GM21360 (cell line): ENCODE measurements around the gene S100A14.
"Not testable (repeated sequence)": the region's sequence is repeated elsewhere in the genome, so short reads cannot be mapped to it uniquely, and the experiment has no call there.

Experiments used
- ATAC-seq: cut with Tn5 transposase; IDR thresholded peaks from one replicate; pipeline ENCODE4 v1.9.1; 2021; ENCODE audit warnings: mild to moderate bottlenecking, moderate library complexity; ENCODE audit not compliant: unreplicated experiment

S100A14 gene

DNA sequence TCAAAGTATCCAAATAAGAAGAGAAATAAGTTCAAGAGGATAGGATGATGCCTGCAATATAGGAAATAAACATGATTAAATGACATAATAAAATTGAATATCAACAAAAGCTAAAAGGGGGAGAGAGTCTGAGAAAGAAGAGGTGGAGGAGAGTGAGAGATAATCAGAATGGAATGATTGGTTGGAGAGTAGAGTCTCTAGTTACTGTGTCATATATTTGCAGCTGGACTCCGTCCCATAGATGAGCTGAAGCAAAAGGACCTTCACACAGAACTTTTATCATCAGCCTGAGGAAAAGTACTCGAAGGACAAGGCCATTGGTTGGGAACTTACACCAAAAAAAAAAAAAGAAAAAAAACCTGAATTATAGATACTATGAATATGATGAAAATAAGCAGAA lies 27.6 kb downstream of the S100A14 start:
- no peak for ATAC-seq

DNA sequence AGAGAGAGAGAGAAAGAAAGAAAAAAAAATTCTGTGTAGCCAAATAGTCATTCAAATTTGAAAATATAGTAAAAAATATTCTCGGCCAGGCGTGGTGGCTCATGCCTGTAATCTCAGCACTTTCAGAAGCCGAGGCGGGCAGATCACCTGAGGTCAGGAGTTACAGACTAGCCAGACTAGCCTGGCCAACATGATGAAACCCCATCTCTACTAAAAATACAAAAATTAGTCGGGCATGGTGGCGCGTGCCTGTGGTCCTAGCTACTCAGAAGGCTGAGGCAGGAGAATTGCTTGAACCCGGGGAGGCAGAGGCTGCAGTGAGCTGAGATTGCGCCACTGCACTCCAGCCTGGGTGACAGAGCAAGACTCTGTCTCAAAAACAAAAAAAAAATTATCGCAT lies 28.1 kb downstream of the S100A14 start:
- not testable (repeated sequence) for ATAC-seq

DNA sequence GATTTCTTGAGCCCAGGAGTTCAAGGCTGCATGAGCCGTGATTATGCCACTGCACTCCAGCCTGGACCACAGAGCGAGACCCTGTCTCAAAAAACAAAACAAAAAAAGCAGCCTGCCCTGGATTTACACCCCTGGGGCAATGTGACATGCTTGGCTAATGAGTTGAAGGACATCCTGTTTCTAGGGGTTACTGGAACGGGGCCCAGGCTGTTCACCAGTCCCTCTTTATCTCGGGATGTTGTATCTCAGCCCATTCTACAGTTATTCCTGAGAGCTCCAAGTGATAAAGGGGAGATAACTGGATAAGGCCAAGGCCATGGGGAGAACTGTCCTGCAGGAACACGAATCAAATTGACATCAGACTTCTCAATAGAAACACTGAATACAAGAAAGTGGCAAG lies 28.8 kb downstream of the S100A14 start:
- ATAC-seq = no peak

DNA sequence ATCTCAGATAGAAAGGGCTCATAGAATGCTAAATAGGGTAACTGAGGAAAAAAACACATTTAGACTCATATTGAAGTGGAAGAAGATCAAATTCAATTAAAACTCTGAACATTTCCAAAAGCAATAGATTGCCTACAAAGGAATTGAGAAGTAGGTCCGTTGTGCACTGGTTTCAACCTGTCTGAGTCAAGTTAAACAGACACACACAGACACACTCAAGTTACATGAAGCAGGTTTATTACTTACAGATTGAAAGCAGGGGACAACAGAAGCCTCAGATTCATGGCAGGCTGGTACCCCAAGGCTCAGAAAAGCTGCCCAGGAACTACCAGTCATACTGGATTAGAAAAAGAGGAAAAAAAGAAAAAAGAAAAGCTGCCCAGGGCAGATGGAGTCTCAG lies 29.8 kb downstream of the S100A14 start:
- no peak for ATAC-seq

DNA sequence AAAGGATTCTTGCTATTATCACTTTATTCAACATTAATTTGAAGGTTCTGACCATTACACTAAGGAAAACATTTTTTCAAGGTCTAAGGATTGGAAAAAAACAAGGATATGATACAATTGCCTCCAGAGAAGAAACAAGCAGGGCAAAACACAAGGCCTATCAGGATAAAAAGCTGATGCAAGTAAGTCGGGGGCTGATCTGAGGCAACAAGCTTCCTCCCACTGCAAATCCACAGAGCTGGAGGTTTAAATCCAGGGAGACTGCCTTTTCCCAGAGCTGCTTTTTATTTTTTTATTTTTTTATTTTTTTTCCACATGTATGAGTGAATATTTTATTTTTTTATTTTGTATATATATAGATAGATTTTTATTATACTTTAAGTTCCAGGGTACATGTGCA lies 31.1 kb downstream of the S100A14 start:
- ATAC-seq = no peak

DNA sequence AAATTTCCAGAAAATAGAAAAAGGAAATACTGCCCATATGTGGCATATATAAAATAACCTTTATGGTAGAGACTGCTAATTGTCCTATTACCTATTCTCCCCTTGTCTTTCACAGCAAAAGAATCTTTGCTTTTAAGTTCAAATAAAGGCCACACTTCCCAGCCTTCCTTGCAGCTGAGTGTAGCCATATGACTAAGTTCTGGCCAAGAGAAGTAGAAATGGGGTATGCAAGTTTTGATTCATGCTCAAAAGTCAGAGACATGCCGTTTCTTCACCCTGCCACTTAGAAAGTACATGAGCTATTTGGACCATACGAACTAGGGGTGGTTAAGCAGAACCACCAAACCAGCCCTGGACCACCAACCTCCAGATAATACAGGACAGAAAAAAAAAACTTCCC lies 32.1 kb downstream of the S100A14 start:
- ATAC-seq = no peak

DNA sequence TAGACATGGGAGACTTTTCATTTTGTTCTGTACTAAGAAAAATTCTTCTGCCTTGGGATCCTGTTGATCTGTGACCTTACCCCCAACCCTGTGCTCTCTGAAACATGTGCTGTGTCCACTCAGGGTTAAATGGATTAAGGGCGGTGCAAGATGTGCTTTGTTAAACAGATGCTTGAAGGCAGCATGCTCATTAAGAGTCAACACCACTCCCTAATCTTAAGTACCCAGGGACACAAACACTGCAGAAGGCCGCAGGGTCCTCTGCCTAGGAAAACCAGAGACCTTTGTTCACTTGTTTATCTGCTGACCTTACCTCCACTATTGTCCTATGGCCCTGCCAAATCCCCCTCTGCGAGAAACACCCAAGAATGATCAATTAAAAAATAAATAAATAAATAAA lies 32.6 kb downstream of the S100A14 start:
- not testable (repeated sequence) for ATAC-seq

DNA sequence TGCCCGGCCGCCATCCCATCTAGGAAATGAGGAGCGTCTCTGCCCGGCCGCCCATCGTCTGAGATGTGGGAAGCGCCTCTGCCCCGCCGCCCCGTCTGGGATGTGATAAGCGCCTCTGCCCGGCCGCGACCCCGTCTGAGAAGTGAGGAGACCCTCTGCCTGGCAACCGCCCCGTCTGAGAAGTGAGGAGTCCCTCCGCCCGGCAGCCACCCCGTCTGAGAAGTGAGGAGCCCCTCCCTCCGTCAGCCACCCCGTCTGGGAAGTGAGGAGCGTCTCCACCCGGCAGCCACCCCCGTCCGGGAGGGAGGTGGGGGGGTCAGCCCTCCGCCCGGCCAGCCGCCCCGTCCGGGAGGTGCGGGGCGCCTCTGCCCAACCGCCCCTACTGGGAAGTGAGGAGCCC lies 33.3 kb downstream of the S100A14 start:
- not testable (repeated sequence) for ATAC-seq

DNA sequence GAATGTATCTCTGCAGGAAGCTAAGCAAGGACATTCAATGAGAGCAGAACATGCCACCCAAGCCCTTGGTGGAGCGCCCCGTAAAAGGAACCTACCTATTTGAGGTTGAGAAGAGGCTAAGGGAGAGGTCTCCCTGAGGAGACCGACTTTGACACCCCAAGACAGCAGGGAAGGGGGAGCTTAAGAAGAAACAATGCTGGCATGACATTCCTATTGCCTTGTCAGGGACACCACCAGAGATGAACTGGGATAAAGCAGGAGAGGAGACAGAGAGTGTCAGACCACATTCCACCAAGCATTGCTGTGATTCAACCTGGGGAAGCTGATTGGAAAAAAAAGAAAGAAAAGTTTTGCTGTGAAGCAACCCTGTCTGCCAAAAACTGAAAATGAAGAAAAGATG lies 37.2 kb downstream of the S100A14 start:
- no peak for ATAC-seq

DNA sequence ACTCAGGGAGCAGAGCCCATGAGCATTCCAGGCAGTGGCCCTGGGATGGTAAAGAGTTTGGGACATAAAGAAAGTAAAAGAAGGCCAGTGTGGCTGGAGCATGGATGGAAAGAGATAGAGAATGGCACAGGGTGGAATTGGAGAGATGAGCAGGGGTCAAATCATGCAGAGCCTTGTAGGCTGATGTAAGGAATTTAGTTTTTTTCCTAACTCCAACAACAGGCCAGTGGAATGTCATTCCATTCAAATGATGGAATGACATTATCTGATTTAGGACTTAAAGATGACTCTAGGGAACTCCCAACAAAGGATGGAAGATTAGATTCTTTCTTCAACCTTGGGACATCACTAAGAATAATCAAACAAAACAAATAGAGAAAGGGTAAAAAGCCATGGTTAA lies 37.6 kb downstream of the S100A14 start:
- no peak for ATAC-seq

DNA sequence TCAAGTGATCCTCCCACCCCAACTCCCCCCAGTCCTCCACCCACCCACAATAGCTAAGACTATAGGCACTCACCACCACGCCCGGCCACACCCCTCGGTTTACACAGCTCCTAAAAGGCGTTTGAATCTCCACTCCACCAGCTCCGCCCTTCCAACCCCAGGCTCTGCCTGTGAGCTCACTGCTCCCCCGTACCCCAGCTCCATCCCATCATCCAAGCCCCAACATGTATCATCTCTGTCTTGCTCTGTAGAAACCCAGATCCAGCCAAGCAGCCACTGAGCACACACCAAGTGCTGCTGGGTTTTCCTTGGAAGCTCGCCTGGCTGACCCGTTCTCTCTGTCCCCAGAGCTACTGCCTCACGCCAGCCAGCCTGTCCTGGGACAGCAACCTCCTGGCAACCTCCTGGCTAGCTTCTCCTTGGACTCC lies 38.5 kb downstream of the S100A14 start:
- no peak for ATAC-seq

DNA sequence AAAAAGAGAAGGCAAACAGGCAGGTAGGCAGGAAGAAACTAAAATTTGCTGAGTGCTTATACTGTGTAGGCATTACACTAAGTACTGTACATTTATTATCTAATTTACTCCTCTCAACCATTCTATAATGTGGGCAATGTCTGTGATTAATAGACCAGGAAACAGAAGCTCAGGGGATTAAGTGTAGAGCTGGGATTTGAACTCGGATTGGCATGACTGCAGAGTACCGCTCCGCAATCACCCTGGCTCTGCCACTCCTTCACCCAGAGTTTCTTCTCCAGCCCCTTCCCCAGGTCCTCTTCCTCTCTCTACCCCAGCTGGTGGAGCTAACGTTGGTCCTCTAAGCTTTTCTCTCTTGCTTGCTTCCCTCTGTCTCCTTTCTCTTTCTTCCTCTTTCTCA lies 39.0 kb downstream of the S100A14 start:
- ATAC-seq = no peak

DNA sequence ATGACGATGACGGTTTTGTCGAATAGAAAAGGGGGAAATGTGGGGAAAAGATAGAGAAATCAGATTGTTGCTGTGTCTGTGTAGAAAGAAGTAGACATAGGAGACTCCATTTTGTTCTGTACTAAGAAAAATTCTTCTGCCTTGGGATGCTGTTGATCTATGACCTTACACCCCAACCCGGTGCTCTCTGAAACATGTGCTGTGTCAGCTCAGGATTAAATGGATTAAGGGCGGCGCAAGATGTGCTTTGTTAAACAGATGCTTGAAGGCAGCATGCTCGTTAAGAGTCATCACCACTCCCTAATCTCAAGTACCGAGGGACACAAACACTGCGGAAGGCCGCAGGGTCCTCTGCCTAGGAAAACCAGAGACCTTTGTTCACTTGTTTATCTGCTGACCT lies 40.6 kb downstream of the S100A14 start:
- ATAC-seq = not testable (repeated sequence)

DNA sequence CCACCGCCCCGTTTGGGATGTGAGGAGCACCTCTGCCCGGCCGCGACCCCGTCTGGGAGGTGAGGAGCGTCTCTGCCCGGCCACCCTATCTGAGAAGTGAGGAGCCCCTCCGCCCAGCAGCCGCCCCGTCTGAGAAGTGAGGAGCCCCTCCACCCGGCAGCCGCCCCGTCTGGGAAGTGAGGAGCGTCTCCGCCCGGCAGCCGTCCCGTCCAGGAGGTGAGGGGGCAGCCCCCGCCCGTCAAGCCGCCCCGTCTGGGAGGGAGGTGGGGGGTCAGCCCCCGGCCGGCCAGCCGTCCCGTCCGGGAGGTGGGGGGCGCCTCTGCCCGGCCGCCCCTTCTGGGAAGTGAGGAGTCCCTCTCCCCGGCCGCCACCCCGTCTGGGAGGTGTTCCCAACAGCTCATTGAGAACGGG lies 41.0 kb downstream of the S100A14 start:
- not testable (repeated sequence) for ATAC-seq

DNA sequence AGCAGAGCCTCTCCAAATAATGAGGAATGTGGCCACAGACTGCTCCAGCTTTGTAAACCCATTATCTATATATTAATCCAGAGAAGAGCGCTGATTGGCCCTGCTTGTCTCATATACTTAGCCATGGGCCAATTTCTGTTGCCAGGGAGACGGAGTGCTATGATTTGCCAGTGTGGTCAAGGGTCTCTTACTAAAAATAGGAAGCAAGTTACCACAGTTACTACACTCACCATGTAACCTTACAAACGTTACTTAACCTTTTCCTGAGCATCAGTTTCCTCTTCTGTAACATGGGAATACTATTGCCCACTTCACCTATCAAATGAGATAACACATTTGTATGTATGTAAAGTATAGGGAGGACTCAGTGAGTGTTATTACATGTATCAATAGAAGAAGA lies 42.8 kb downstream of the S100A14 start:
- no peak for ATAC-seq

DNA sequence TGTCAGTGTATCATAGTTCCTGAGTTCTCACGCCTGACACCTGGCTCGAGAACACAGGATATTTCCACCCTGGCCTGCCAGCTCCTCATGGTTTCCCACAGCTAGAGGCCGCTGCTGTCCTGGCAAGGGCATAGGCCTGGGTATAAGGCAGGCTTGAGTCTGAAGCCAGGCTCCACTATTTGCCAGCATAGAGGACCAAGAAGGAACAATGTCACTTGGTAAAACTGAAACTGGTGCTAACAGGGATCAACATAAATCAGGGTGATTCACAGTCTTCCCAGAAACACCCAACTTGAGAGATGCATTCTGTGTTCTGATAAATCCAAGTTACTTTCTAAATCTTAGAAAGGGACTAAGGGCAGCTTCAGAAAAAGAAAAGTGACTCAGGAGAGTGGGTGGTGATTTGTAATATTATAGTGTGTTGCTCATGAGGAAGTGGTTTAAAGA lies 43.5 kb downstream of the S100A14 start:
- ATAC-seq = peak; percentile 67

DNA sequence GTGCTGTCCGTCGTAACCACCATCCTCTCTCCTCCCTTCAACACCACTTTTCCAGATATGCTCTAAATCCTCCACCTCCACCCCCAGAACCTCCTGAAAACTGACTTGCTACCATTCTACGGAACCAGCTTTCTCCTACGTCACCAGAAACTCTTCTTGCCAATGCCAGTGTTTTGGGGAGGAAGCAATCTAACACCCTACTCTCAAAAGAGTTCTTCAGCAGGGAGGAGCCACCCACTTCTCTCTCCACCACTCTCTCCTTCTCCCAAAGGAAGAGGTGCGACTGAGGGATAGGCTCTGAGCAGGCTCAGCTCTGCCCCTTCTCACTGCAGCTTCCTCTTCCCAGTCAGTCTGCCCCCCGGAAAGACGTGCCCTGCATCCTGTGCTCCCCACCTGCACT lies 44.4 kb downstream of the S100A14 start:
- no peak for ATAC-seq

DNA sequence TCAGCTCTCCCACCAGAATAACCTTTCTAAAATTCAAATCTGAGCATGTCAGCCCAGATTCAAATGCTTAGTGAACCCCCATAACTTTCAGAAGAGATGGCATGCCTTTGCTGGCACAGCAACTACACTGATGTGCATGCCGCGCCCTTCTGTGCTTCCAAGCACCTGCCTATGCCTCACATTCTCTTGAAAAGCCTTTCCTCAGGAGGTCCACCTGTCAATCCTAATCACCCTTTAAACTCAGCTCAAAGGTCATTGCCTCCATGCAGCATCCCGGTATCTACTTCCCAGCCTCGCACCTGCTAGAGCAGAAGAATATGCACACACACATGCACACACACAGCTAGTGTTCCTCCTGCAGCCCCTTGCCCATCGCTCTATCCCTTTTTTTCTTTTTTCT lies 45.3 kb downstream of the S100A14 start:
- no peak for ATAC-seq

DNA sequence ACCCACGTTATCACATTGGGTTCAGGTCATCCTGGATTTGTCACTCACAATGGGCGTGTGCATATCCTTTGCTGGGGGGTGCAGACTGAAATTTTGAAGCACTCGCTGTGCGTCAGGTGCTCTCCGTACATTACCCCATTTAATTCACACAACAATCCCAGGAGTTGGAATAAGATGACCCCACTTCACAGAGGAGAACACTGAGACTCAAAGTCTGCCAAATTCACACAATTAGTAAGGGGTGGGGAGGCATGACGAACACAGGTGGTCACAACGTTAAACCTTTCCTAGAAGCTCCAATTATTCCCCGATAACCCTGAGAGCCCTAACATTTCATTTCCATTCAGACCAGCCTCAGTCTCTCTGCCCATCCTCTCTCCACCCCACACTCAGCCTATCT lies 46.7 kb downstream of the S100A14 start:
- ATAC-seq = no peak

DNA sequence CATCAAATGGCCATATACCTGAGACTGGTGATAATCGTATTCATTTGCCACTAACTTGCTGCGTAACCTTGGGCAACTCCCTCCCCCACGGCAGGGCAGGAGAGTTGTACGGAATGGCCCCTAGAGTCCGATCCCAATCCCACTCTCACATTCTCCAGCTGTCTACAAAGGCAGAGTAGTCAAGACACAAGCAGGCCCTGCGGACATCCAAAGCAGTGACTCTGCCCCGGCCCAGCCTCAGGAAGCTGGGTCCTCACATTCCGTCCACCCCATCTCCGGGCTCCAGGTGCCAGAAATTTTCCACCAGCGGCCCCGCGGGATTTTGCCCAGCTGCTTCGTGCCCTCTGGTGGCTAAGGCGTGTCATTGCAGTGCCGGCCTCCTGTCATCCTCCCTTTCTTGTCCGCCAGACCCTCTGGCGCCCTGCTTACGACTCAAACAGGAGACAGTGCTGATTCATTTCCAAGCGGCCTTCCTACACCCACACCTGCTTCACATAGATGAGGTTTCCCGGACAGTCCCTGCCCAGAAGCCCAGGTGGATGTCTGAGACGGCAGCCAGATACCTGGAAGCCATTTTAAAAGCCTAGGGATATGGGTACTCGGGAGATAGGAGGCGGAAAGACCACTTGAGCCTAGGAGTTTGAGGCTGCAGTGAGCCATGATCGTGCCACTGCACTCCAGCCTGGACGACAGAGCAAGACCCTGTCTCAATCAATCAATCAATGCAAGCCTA lies 47.6 kb downstream of the S100A14 start:
- ATAC-seq = no peak

DNA sequence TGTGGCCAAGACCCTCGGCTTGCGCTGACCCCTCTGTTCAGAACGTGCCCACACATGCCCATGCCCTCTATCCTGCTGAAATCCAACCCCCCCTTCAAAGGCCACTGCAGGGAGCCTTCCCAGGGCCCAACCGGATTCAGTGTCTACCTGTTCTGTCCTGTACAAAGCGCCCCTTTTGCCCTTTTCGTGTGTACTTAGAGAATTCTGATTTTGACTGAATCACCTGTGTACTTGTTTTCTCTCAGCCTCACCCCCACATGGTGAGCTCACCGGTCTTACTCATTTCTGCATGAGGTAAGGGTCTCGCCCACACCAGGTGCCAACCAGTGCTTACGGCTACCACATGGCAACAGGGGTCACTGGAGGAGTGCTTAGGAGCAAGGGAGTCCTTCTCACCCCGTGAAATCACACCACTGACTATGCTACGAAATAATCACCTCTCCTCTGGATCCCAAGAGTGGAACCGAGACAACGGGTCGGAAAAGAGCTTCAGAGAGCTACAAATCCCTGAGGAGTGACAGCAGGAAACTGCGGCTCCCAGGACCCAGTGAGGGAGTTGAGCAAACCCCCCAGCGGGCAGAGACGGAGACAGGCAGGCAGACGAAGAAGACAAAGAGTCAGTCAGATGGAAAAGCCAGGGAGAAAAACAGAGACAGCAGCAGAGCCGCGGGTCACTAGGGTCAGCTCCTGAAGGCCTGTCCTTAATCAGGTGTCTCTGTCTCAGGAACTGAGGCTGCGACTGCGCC lies 48.3 kb downstream of the S100A14 start:
- no peak for ATAC-seq
